GM12864 (cell line): ENCODE results near the gene ETFB.

Experiments used
- DNase-seq: peaks from one replicate; pipeline ENCODE4 v3.0.0-alpha.2; 2011; ENCODE audit warnings: low read depth
- H3K4me3 ChIP-seq: 2 replicates; pipeline ENCODE4 v1.5.1; 2011; ENCODE audit warnings: mild to moderate bottlenecking, low read depth, low read length, control low read depth
- CTCF ChIP-seq: IDR thresholded peaks from 2 replicates; pipeline ENCODE4 v1.5.1; 2011; ENCODE audit warnings: low read depth, mild to moderate bottlenecking, moderate library complexity, low read length, control low read depth, inconsistent platforms; ENCODE audit errors: missing control alignments

ETFB gene

GRCh38 chr19:51331716-51332115, 34.5 kb downstream of the ETFB start:
- H3K4me3 ChIP-seq = no peak overlapping the region
- TF ChIP-seq CTCF = no peak
- no peak for DNase-seq

DNA sequence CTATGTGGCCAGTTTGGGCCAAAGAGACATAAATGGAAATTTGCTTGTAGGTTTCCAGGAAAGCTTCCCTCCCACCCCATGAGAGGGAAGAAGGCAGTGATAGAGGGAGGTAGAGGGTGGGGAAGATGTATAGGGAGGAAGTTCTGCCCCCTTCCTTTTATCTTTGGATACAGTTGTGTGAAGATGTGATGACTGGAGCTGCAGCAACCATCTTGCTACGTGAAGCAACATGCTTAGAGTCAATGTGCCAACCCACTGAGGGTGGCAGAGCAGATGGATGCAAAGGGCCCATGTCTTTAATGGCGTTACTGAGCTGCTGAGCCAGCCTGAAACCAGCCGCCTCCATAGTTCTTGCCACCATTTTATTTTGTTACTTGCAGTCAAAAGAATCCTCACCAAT, 35.0 kb downstream of the ETFB start:
- no peak overlapping the region for H3K4me3 ChIP-seq
- no peak for DNase-seq
- TF ChIP-seq CTCF = no peak

DNA sequence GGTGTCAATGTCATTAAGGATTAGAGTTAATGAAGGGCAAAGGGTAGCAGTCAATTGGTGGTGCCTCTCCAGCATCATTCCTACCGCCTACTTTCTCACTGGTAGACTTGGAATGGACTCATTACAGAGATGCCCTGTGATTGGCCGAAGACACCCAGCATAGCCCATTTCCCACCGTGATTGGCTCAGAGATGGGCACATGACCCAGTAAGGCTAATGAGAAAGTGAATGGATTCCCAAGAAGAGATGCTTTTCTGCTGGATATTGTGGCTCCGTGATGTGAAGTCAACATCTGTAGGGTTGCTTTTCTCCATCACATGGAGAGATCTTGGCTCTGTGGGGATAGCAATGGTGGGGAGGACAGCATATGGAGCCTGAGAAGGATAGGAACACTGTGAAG, 35.8 kb downstream of the ETFB start:
- no peak for DNase-seq
- no peak for TF ChIP-seq CTCF
- H3K4me3 ChIP-seq = no peak overlapping the region

DNA sequence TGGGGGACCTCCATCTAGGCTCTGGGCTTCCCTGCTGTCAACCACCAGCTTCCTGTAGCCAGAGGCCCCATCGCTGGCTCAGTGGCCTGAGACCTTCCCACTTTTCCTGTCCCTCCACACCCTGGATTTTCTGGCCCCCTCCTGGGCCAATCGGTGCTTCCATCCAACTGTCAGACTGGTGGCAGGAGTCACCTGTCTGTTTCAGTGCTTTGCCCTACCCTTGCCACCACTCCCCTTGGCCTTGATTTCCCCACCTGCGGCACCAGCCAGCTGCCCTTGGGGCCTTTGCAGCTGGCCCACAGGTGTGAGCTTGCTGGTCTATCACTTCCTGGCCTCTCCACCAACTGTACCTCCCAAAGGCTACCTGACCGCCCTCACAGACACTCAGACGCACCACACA, 36.8 kb downstream of the ETFB start:
- no peak overlapping the region for H3K4me3 ChIP-seq
- TF ChIP-seq CTCF = no peak
- DNase-seq = no peak

- TF ChIP-seq CTCF = no peak
- H3K4me3 ChIP-seq = peak overlapping the region; percentile 14; the same call in 1 of the 2 replicates
- no peak for DNase-seq
These were observed 38.9 kb downstream of the ETFB start for GRCh38 chr19:51327066-51328001.

GRCh38 chr19:51326216-51327065, 39.7 kb downstream of the ETFB start:
- TF ChIP-seq CTCF = no peak
- DNase-seq = no peak
- H3K4me3 ChIP-seq = no peak overlapping the region
